Epithelial cell of proximal tubule (primary cell): Measurements from ENCODE around the gene FIGN. TPM values are rescaled to one million over a fixed set of nuclear protein-coding genes. Genes with fewer than 3 reads are reported as not detected.

Source experiments
- DNase-seq: peaks from one replicate; pipeline ENCODE4 v3.0.0-alpha.2; 2011; ENCODE audit warnings: low read depth
- H3K4me3 ChIP-seq: 2 replicates; pipeline ENCODE4 v1.5.1; 2011; ENCODE audit warnings: low read depth, mild to moderate bottlenecking, low read length
- total RNA-seq: library from RNA; depleted of rRNA; stranded (reverse); fragments of >200 nt; gene quantifications from 2 replicates; pipeline ENCODE4 v1.2.3, GENCODE V29; 2015
- TF ChIP-seq, protein P1 (sequence below): conservative IDR thresholded peaks from 2 replicates; pipeline ENCODE4 v1.5.1; 2012; ENCODE audit warnings: low read depth, mild to moderate bottlenecking, low read length

The FIGN gene
- 3.2 and 7.7 TPM in 2 replicates for total RNA-seq

GRCh38 chr2:163735685-163736432 lies at the start of gene FIGN:
FIGN (minus strand) TSS chr2:163736008; CDS start chr2:163734927, 1,081 bp downstream.
- H3K4me3 ChIP-seq, result peak within 1 kb of the TSS; percentile 63
- TF ChIP-seq, protein P1, sequence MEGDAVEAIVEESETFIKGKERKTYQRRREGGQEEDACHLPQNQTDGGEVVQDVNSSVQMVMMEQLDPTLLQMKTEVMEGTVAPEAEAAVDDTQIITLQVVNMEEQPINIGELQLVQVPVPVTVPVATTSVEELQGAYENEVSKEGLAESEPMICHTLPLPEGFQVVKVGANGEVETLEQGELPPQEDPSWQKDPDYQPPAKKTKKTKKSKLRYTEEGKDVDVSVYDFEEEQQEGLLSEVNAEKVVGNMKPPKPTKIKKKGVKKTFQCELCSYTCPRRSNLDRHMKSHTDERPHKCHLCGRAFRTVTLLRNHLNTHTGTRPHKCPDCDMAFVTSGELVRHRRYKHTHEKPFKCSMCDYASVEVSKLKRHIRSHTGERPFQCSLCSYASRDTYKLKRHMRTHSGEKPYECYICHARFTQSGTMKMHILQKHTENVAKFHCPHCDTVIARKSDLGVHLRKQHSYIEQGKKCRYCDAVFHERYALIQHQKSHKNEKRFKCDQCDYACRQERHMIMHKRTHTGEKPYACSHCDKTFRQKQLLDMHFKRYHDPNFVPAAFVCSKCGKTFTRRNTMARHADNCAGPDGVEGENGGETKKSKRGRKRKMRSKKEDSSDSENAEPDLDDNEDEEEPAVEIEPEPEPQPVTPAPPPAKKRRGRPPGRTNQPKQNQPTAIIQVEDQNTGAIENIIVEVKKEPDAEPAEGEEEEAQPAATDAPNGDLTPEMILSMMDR, result no peak
- DNase-seq, result peak; percentile 60

DNA sequence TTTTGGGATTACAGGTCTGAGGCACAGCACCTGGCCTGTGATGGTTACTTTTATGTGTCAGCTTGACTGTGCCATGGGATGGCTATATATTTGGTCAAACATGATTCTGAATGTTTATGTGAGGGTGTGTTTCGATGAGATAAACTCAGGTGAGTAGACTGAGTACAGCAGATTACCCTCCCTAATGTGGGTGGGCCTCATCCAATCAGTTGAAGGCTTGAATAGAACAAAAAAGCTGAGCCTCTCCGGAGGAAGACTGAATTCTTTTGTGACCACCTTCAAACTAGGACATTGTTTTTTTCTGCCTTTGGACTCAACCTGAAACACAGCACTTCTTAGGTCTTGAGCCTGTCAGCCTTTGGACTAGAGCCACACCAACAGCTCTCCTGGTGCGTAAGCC lies 49.4 kb upstream of the FIGN start:
- H3K4me3 ChIP-seq, result no peak overlapping the region
- no peak for DNase-seq
- TF ChIP-seq, protein P1, result no peak

DNA sequence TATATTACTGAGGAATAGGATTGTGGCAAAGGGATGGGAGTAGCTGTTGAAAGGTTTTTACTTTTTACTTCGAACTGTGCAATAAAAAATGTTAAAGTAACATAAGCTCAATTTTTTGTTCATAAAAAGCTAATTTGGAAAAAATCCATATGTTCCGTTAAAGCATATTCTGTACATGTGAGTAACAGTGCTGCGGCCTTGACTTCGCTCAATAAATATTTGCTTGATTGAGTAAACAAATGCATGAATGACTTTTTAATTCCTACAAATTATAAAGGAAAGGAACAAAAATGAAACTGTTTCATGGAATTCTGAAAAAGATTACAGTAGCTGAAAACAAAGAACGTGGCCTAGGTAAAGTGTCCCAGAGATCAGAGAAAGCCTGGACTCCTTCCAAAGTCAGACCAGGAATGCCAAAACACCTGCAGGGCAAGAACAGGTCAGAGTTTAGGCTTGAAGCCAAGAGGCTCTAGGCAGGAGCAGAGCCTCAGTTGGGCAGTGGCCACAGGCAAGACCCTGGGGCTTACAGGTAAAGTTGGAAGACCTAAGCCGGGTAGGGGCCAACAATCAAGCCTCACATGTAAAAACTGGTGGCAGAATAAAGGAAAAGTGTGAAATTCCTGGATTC lies 44.3 kb upstream of the FIGN start:
- DNase-seq, result no peak
- no peak overlapping the region for H3K4me3 ChIP-seq
- TF ChIP-seq, protein P1, result no peak

DNA sequence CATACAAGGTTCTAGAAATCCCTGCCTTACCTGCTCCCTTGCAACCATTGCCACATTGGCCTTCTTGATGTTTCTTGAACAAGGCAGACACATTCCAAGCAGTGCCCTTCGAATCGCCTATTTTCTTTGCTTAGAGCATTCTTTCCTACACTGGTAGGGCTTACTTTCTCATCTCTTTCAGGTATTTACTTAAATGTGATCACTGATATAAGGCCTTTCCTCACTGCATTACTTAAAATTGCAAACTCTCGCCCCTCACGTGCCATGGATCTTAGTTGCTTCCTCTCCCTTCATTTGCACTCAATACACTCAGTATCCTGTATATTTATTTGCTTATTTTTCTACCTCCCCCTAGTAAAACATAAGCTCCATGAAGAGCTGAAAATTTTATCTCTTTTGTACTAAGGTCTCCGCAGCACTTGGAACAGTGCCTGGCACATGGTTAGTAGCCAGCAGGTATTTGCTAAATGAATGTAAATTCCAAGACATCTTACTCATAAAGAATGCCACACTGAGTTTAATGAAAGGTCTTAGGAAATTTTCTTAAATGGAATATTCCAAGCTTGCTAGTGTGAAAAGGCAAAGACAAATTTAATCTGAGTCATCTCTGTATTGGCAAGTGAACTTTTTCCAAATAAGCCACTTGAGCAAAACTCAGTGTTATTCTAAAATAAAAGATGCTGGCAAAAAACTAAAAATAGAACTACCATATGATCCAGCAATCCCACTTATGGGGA lies 42.4 kb upstream of the FIGN start:
- H3K4me3 ChIP-seq, result no peak overlapping the region
- TF ChIP-seq, protein P1, result no peak
- DNase-seq, result peak; percentile 97

- TF ChIP-seq, protein P1, result no peak
- H3K4me3 ChIP-seq, result no peak overlapping the region
- no peak for DNase-seq
Observed at GRCh38 chr2:163775304-163775703, 39.5 kb upstream of the FIGN start.

GRCh38 chr2:163774862-163775261 lies 39.1 kb upstream of the FIGN start:
- TF ChIP-seq, protein P1, result no peak
- peak; percentile 93 for DNase-seq
- H3K4me3 ChIP-seq, result no peak overlapping the region
